ENCODE measurements around the gene HEXB.

DNA sequence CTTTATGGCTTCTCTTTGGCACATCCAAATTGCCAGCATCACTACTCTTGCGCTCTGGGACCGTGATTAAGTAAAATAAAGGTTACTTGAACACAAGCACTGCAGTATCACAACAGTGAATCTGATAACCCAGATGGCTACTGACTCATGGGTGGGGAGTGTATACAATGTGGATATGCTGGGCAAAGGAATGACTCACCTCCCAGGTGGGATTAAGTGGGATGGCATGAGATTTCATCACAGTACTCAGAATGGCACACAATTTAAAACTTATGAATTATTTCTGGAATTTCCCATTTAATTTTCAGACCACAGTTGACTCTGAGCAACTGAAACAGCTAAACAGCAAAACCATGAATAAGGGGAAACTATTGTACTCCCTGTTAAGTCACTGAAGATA lies 77.6 kb downstream of the HEXB start:
- TF ChIP-seq, protein P1, sequence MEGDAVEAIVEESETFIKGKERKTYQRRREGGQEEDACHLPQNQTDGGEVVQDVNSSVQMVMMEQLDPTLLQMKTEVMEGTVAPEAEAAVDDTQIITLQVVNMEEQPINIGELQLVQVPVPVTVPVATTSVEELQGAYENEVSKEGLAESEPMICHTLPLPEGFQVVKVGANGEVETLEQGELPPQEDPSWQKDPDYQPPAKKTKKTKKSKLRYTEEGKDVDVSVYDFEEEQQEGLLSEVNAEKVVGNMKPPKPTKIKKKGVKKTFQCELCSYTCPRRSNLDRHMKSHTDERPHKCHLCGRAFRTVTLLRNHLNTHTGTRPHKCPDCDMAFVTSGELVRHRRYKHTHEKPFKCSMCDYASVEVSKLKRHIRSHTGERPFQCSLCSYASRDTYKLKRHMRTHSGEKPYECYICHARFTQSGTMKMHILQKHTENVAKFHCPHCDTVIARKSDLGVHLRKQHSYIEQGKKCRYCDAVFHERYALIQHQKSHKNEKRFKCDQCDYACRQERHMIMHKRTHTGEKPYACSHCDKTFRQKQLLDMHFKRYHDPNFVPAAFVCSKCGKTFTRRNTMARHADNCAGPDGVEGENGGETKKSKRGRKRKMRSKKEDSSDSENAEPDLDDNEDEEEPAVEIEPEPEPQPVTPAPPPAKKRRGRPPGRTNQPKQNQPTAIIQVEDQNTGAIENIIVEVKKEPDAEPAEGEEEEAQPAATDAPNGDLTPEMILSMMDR (IDR thresholded peaks at IDR 0.05; ENCODE audit: low read length) = no peak
- TF ChIP-seq EZH2 (optimal IDR thresholded peaks at IDR 0.05; ENCODE audit: low read depth, low read length) = no peak
